ENCODE measurements around the gene ING1. TPM values are rescaled to one million over a fixed set of nuclear protein-coding genes. Genes with fewer than 3 reads are reported as not detected.

The ING1 gene
- polyA plus RNA-seq, 1 donor (not counting 4 experiments of a cell fraction or from before 2014, with no cell fraction given) = 6.4 TPM

- no peak for FAIRE-seq
- no peak for TF ChIP-seq CTCF (optimal IDR thresholded peaks at IDR 0.05 in 1 of 3, IDR thresholded peaks at IDR 0.05 in 1 of 3, conservative IDR thresholded peaks at IDR 0.05 in 1 of 3; ENCODE audit: extremely low read depth in 1 of 3, insufficient read depth in 2 of 3, low read length in 3 of 3)
- no peak for TF ChIP-seq EZH2 (IDR thresholded peaks at IDR 0.05; ENCODE audit: low read length)
- no peak overlapping the region for H3K4me3 ChIP-seq (ENCODE audit: control insufficient read depth in 2 of 3, extremely low read depth in 1 of 3, insufficient read depth in 2 of 3, low read depth in 1 of 3, low read length in 3 of 3)
Observed at GRCh38 chr13:110689041-110689440, 24.5 kb upstream of the ING1 start.

DNA sequence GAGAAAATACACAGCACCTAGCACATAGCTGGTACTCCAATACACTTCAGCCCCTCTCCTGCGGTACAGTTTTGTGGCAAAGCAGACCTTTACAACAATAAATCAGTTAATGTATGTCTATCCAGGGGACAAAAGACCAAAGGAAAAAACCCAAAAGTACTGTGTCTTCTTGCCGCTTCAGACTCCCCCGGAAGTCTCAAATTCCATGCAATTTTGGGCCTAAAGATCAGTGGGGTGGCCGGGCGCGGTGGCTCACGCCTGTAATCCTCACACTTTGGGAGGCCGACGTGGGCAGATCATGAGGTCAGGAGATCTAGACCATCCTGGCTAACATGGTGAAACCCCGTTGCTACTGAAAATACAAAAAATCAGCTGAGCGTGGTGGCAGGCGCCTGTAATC, 23.8 kb upstream of the ING1 start:
- no peak for DNase-seq (ENCODE audit: low read depth, low spot score)
- FAIRE-seq = no peak
- H3K36me3 ChIP-seq (ENCODE audit: control insufficient read depth in 2 of 2, extremely low read depth in 1 of 2, insufficient read depth in 2 of 2, low read length in 2 of 2) = peaks cover 26 to 33% of the 10 kb centered on the region in 2 experiments

More at GRCh38 chr13:110689041-110689440, 24.5 kb upstream of the ING1 start:
- Histone ChIP-seq H3K36me3 (ENCODE audit: control insufficient read depth in 2 of 2, extremely low read depth in 1 of 2, insufficient read depth in 2 of 2, low read length in 2 of 2) (peaks cover 25 to 36% of the 10 kb centered on the region in 2 experiments), H3K27me3 (ENCODE audit: control insufficient read depth, extremely low read depth, insufficient read depth, low read length) (no peaks in the 10 kb centered on the region), H4K20me1 (ENCODE audit: control insufficient read depth, extremely low read depth, insufficient read depth, low read length) (no peaks in the 10 kb centered on the region), H3K4me2 (ENCODE audit: control insufficient read depth, extremely low read depth, insufficient read depth, low read depth, low read length) (no peak overlapping the region), H2AFZ (ENCODE audit: control insufficient read depth, low read length) (no peak overlapping the region), H3K79me2 (ENCODE audit: control insufficient read depth, insufficient read depth, low read length) (peaks cover 3% of the 10 kb centered on the region), H3K9ac (ENCODE audit: control insufficient read depth, extremely low read depth, insufficient read depth, low read length) (no peak overlapping the region), H3K9me1 (ENCODE audit: control insufficient read depth, extremely low read depth, insufficient read depth, low read length) (no peaks in the 10 kb centered on the region), H3K9me3 (ENCODE audit: control insufficient read depth, low read depth, low read length) (no peaks in the 10 kb centered on the region), H3K27ac (ENCODE audit: control insufficient read depth, insufficient read depth, low read length) (no peak overlapping the region), H3K4me1 (ENCODE audit: control insufficient read depth, extremely low read depth, insufficient read depth, low read length) (no peaks in the 10 kb centered on the region)
- dilution Hi-C loops (cut with MboI; ENCODE audit: extremely low pct_ligation_motif_present, low sequenced_read_pairs) = no loop called here
- DNase-seq (ENCODE audit: low read depth, low spot score) = no peak

More for the DNA sequence above, 23.8 kb upstream of the ING1 start:
- Histone ChIP-seq H3K27me3 (ENCODE audit: control insufficient read depth, extremely low read depth, insufficient read depth, low read length) (no peaks in the 10 kb centered on the region), H3K9ac (ENCODE audit: control insufficient read depth, extremely low read depth, insufficient read depth, low read length) (no peak overlapping the region), H3K27ac (ENCODE audit: control insufficient read depth, insufficient read depth, low read length) (no peak overlapping the region), H2AFZ (ENCODE audit: control insufficient read depth, low read length) (no peak overlapping the region), H3K4me1 (ENCODE audit: control insufficient read depth, extremely low read depth, insufficient read depth, low read length) (no peaks in the 10 kb centered on the region), H3K9me1 (ENCODE audit: control insufficient read depth, extremely low read depth, insufficient read depth, low read length) (no peaks in the 10 kb centered on the region), H3K79me2 (ENCODE audit: control insufficient read depth, insufficient read depth, low read length) (peaks cover 3% of the 10 kb centered on the region), H3K4me3 (ENCODE audit: control insufficient read depth in 2 of 3, extremely low read depth in 1 of 3, insufficient read depth in 2 of 3, low read depth in 1 of 3, low read length in 3 of 3) (no peak overlapping the region), H4K20me1 (ENCODE audit: control insufficient read depth, extremely low read depth, insufficient read depth, low read length) (no peaks in the 10 kb centered on the region), H3K9me3 (ENCODE audit: control insufficient read depth, low read depth, low read length) (no peaks in the 10 kb centered on the region), H3K4me2 (ENCODE audit: control insufficient read depth, extremely low read depth, insufficient read depth, low read depth, low read length) (no peak overlapping the region)
- no peak for TF ChIP-seq CTCF (optimal IDR thresholded peaks at IDR 0.05 in 1 of 3, IDR thresholded peaks at IDR 0.05 in 1 of 3, conservative IDR thresholded peaks at IDR 0.05 in 1 of 3; ENCODE audit: extremely low read depth in 1 of 3, insufficient read depth in 2 of 3, low read length in 3 of 3)
- no peak for TF ChIP-seq EZH2 (IDR thresholded peaks at IDR 0.05; ENCODE audit: low read length)
- dilution Hi-C loops (cut with MboI; ENCODE audit: extremely low pct_ligation_motif_present, low sequenced_read_pairs) = no loop called here

All from keratinocyte (primary cell).